Measurements from ENCODE around the gene FRMD5. TPM values are rescaled to one million over a fixed set of nuclear protein-coding genes. Genes with fewer than 3 reads are reported as not detected.
A peak's percentile ranks its signal among the peaks of the same experiment; 100 is the strongest.

Gene FRMD5
- total RNA-seq, 1 donor from 2014 or later: 7.8 TPM

DNA sequence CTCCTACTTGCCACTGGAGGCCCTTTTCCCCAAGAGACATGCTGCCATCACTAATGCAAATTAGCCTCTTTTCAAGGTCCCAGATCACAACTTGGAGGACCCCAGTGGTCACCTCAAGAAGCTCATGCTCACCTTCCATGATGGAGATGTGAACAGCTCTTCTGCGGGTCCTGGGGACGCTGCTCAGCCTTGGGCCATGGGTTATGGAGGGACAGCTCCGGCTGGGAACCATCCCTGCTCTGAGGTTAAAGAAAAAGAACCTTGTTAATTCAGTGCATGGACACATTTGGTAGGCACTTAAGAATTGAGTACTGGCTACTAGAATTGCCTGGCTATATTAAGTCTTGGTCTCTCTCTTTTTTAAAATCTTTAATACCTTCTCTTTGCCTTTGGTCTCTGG, 311.5 kb downstream of the FRMD5 start:
- no peak for DNase-seq (ENCODE audit: low spot score, unreplicated experiment)
- Mint-ChIP-seq H3K36me3 (ENCODE audit: insufficient read depth) (peaks cover 9% of the 10 kb centered on the region), H3K27me3 (no peaks in the 10 kb centered on the region)

DNA sequence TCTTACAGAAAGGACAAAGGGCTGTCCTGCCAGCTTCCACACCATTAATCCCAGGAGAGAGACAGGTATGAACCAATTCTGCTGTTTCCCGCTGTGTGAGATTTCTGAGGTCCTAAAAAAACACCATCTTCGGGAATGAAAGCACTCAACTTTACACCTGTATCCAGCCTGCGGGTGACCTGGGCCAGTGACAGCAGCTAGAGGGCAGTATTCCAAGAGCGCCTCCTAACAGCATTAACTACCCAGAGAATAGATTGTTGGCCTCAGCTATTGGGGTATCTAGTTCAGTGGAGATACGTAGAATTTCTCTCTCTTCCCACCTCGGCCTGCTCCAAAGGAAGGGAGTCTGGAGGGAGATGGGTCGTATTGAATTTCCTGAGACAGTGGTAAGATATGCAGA, 313.1 kb downstream of the FRMD5 start:
- Mint-ChIP-seq H3K27ac (no peak overlapping the region), H3K4me3 (ENCODE audit: low read depth) (no peak overlapping the region), H3K9me3 (ENCODE audit: low read depth) (no peaks in the 10 kb centered on the region), H3K36me3 (ENCODE audit: insufficient read depth) (peaks cover 12% of the 10 kb centered on the region), H3K27me3 (no peaks in the 10 kb centered on the region), H3K4me1 (ENCODE audit: low read depth) (no peaks in the 10 kb centered on the region)
- no peak for DNase-seq (ENCODE audit: low spot score, unreplicated experiment)
- TF ChIP-seq, protein P1, sequence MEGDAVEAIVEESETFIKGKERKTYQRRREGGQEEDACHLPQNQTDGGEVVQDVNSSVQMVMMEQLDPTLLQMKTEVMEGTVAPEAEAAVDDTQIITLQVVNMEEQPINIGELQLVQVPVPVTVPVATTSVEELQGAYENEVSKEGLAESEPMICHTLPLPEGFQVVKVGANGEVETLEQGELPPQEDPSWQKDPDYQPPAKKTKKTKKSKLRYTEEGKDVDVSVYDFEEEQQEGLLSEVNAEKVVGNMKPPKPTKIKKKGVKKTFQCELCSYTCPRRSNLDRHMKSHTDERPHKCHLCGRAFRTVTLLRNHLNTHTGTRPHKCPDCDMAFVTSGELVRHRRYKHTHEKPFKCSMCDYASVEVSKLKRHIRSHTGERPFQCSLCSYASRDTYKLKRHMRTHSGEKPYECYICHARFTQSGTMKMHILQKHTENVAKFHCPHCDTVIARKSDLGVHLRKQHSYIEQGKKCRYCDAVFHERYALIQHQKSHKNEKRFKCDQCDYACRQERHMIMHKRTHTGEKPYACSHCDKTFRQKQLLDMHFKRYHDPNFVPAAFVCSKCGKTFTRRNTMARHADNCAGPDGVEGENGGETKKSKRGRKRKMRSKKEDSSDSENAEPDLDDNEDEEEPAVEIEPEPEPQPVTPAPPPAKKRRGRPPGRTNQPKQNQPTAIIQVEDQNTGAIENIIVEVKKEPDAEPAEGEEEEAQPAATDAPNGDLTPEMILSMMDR (IDR thresholded peaks at IDR 0.05; ENCODE audit: unreplicated experiment): peak; percentile 56

More for the DNA sequence above, 311.5 kb downstream of the FRMD5 start:
- no peaks in the 10 kb centered on the region for H3K9me3 Mint-ChIP-seq (ENCODE audit: low read depth)
- H3K27ac Mint-ChIP-seq: no peak overlapping the region
- TF ChIP-seq, protein P1 (IDR thresholded peaks at IDR 0.05; ENCODE audit: unreplicated experiment): no peak
- no peak overlapping the region for H3K4me3 Mint-ChIP-seq (ENCODE audit: low read depth)
- peaks cover 1% of the 10 kb centered on the region for H3K4me1 Mint-ChIP-seq (ENCODE audit: low read depth)

GRCh38 chr15:43881245-43881644, 313.8 kb downstream of the FRMD5 start:
- DNase-seq (ENCODE audit: low spot score, unreplicated experiment): no peak
- TF ChIP-seq, protein P1 (IDR thresholded peaks at IDR 0.05; ENCODE audit: unreplicated experiment): no peak
- H3K9me3 Mint-ChIP-seq (ENCODE audit: low read depth): no peaks in the 10 kb centered on the region
- no peaks in the 10 kb centered on the region for H3K27me3 Mint-ChIP-seq
- H3K27ac Mint-ChIP-seq: no peak overlapping the region
- peaks cover 12% of the 10 kb centered on the region for H3K36me3 Mint-ChIP-seq (ENCODE audit: insufficient read depth)
- H3K4me1 Mint-ChIP-seq (ENCODE audit: low read depth): no peaks in the 10 kb centered on the region
- H3K4me3 Mint-ChIP-seq (ENCODE audit: low read depth): no peak overlapping the region

DNA sequence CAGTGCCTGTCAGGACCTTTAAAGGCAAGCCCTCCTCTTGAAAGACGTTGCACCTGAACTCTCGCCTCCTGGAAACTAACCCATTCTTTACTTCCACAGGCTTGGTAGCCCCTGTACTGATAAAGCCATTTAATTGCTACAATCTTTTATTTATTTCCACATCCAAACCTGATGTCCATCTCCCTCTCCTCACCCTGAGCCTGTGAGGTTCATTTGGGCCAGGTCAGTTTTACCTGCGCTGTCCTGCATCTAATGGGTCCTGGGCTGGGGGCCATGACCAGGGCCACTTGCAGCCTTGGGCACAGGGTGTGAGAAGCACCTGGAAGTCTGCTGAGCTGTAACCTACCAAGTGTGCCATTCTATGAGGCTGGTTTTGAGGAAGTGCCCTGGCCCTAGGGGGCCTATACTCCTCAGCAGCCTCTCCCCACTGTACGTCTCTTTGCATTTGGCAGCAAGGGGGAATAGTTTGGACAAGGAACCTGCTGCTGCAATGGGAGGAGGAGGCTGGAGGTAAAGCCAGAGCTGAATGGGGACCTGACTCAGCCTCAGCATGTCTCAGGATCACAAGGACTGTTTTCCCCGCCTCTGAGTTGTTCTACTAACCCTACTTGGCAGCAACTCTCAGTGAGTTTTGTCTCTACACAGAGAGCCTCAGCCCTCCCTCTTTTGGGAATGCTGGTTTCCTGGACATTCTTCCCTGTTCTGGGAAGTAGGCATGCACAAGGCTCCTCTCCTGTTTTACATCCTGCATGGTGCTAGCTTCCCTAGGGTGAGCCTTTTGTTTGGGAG, 314.5 kb downstream of the FRMD5 start:
- Mint-ChIP-seq H3K27me3 (no peaks in the 10 kb centered on the region), H3K4me1 (ENCODE audit: low read depth) (no peaks in the 10 kb centered on the region), H3K9me3 (ENCODE audit: low read depth) (no peaks in the 10 kb centered on the region), H3K36me3 (ENCODE audit: insufficient read depth) (peaks cover 12% of the 10 kb centered on the region), H3K27ac (no peak overlapping the region), H3K4me3 (ENCODE audit: low read depth) (no peak overlapping the region)
- TF ChIP-seq, protein P1 (IDR thresholded peaks at IDR 0.05; ENCODE audit: unreplicated experiment): no peak
- no peak for DNase-seq (ENCODE audit: low spot score, unreplicated experiment)

- Mint-ChIP-seq H3K27ac (no peak overlapping the region), H3K27me3 (no peaks in the 10 kb centered on the region), H3K36me3 (ENCODE audit: insufficient read depth) (peaks cover 9% of the 10 kb centered on the region), H3K4me1 (ENCODE audit: low read depth) (no peaks in the 10 kb centered on the region), H3K4me3 (ENCODE audit: low read depth) (no peak overlapping the region), H3K9me3 (ENCODE audit: low read depth) (no peaks in the 10 kb centered on the region)
- no peak for DNase-seq (ENCODE audit: low spot score, unreplicated experiment)
- TF ChIP-seq, protein P1 (IDR thresholded peaks at IDR 0.05; ENCODE audit: unreplicated experiment): no peak
These were observed 315.4 kb downstream of the FRMD5 start for GRCh38 chr15:43879386-43880355.
